K562 (cell line): ENCODE results near the gene DNAJC8. TPM values are rescaled to one million over a fixed set of nuclear protein-coding genes. Genes with fewer than 3 reads are reported as not detected.
A peak's percentile ranks its signal among the peaks of the same experiment; 100 is the strongest.

Experiments used
- ETS1 ChIP-seq: conservative IDR thresholded peaks from 2 replicates; pipeline ENCODE4 v1.6.1; 2011; ENCODE audit warnings: low read depth, mild to moderate bottlenecking, low read length; ENCODE audit not compliant: control insufficient read depth
- FOSL1 ChIP-seq: fragments of 200-800 bp; sonication (Bioruptor generic); conservative IDR thresholded peaks from 2 replicates; pipeline ENCODE4 v1.6.1; 2016; ENCODE audit warnings: missing genetic modification characterization, missing compliant biosample characterization
- GABPA ChIP-seq: fragments of 200-800 bp; sonication (Bioruptor generic); conservative IDR thresholded peaks from 2 replicates; pipeline ENCODE4 v1.6.1; 2016; ENCODE audit warnings: low read depth, missing genetic modification characterization, missing compliant biosample characterization
- GATA2 ChIP-seq: sonication (generic); formaldehyde crosslinking; IDR thresholded peaks from 2 replicates; pipeline ENCODE4 v1.4.0; 2020; ENCODE audit warnings: mild to moderate bottlenecking, missing genetic modification reagents
- HDGF ChIP-seq: fragments of 450-650 bp; IDR thresholded peaks from 2 replicates; pipeline ENCODE4 v1.6.1; 2016
- SMAD4 ChIP-seq: fragments of 250-450 bp; sonication (Bioruptor Pico); conservative IDR thresholded peaks from 2 replicates; pipeline ENCODE4 v1.8.0; 2021; ENCODE audit warnings: inconsistent platforms, mild to moderate bottlenecking, moderate library complexity
- TBL1XR1 ChIP-seq, 2 experiments: IDR thresholded peaks; 2 replicates each; pipeline ENCODE4 v1.6.1; 2012; ENCODE audit warnings: improper control_type of control experiment in 2 of 2, low read length in 2 of 2, mild to moderate bottlenecking in 1 of 2
- polyA plus RNA-seq, 8 experiments: library from polyadenylated mRNA; depleted of rRNA in 4 of 8; stranded (reverse) in 5 of 8; unstranded in 3 of 8; fragments of >200 nt; fragmentation: Nextera tagmentation in 2 of 8; fragmentation: Illumina TruSeq in 1 of 8; extraction: Ambion mirVana in 2 of 8; extraction: Trizol in 1 of 8; gene quantifications; 2 replicates each; pipeline versions ENCODE4 v1.2.1 to v1.2.3, GENCODE V29; 2011 to 2014; ENCODE audit warnings: inconsistent platforms in 1 of 8, missing spikeins in 1 of 8
- total RNA-seq, 7 experiments: library from RNA; depleted of rRNA in 6 of 7; stranded (reverse); fragments of >200 nt in 6 of 7; fragmentation: Illumina TruSeq in 2 of 7; extraction: Trizol in 2 of 7; gene quantifications; 2 replicates each; pipeline versions ENCODE4 v1.2.1 to v1.2.3, GENCODE V29; 2011 to 2021; ENCODE audit warnings: low replicate concordance in 1 of 7
- TF ChIP-seq, protein P1 (sequence below): sonication (generic); formaldehyde crosslinking; IDR thresholded peaks from 2 replicates; pipeline ENCODE4 v1.8.0; 2022; ENCODE audit warnings: missing genetic modification reagents, mild to moderate bottlenecking, borderline replicate concordance

Gene DNAJC8
- total and polyA plus RNA-seq, 9 of the 15 experiments (the other 6 are each of a cell fraction or from before 2014, with no cell fraction given) = 143 to 508 (median 209) TPM

- TF ChIP-seq TBL1XR1 (IDR thresholded peaks at IDR 0.05; ENCODE audit: low read length in 2 of 2) = peak in 1 of 2 experiments; percentile 71; a peak in 3 of 4 replicates
- TF ChIP-seq GATA2 (CRISPR knock-in tag) = peak; percentile 93
- TF ChIP-seq, protein P1, sequence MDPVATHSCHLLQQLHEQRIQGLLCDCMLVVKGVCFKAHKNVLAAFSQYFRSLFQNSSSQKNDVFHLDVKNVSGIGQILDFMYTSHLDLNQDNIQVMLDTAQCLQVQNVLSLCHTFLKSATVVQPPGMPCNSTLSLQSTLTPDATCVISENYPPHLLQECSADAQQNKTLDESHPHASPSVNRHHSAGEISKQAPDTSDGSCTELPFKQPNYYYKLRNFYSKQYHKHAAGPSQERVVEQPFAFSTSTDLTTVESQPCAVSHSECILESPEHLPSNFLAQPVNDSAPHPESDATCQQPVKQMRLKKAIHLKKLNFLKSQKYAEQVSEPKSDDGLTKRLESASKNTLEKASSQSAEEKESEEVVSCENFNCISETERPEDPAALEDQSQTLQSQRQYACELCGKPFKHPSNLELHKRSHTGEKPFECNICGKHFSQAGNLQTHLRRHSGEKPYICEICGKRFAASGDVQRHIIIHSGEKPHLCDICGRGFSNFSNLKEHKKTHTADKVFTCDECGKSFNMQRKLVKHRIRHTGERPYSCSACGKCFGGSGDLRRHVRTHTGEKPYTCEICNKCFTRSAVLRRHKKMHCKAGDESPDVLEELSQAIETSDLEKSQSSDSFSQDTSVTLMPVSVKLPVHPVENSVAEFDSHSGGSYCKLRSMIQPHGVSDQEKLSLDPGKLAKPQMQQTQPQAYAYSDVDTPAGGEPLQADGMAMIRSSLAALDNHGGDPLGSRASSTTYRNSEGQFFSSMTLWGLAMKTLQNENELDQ = no peak
- TF ChIP-seq SMAD4 (CRISPR knock-in tag) = 0 out of 2 replicates have a peak, but pooled peaks have one; percentile 30
- peak; percentile 73; the same call in 1 of the 2 replicates for TF ChIP-seq HDGF
- TF ChIP-seq FOSL1 (tag) = peak; percentile 39; the same call in 1 of the 2 replicates
- peak; percentile 54 for TF ChIP-seq GABPA
- no peak for TF ChIP-seq ETS1
These were observed 34.1 kb upstream of the DNAJC8 start (continued) for GRCh38 chr1:28266920-28267322.
